Embryonic facial prominence (tissue), 1 donor: ENCODE data around the gene TFAP2B.

Source experiments
- DNase-seq: peaks from one replicate; pipeline ENCODE4 v3.0.0-alpha.2; 2016; ENCODE audit errors: extremely low spot score

Gene TFAP2B

DNA sequence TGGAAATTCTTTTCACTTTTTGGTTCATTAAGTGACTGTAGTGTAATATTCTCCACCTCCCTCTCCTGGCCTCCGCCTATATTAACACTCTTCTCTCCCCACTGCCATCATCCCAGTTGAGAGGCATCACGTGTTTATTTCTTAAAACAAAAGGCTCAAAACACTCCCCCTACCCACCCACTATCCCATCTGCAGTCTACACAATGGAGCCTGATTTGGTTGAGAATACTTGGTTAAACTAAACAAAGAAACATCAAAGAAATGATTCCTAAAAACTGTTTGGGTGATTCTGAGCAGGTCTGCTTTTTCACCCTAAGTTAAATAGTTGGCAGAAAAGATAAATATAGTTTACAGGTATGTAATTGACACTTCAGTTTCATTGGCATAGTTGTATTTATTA lies 5.9 kb downstream of the TFAP2B start:
- no peak for DNase-seq

DNA sequence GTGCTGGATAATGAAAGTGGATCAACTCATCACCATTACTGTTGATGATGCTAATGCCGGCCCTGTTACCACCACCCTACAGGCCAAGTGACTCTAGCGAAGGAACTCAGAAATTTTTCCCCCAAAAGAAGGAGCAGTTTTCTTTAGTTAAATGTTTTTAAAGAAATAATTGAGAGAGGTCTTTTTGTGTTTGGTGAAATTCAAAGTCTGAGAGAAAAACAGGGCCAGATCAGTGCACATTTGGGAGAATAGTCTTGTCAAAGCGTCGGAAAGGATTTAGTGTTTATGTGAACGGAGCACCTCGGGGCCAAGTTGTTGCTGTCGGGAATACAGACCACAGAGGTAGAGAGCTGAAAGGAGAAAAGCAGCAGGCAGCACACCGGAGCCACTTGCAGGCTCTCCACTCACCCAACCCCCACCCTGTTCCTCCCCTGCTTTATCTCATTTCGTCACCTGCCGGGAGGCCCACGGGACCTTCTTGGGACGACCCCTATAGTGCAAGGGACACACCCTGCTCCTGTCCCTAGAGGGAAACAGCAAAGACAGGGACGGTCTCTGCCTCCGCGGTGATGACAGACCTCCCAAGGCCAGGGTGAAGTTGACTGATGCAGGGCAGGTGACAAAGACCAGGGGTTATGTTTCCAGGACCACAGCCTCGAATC lies 6.8 kb downstream of the TFAP2B start:
- DNase-seq = no peak

DNA sequence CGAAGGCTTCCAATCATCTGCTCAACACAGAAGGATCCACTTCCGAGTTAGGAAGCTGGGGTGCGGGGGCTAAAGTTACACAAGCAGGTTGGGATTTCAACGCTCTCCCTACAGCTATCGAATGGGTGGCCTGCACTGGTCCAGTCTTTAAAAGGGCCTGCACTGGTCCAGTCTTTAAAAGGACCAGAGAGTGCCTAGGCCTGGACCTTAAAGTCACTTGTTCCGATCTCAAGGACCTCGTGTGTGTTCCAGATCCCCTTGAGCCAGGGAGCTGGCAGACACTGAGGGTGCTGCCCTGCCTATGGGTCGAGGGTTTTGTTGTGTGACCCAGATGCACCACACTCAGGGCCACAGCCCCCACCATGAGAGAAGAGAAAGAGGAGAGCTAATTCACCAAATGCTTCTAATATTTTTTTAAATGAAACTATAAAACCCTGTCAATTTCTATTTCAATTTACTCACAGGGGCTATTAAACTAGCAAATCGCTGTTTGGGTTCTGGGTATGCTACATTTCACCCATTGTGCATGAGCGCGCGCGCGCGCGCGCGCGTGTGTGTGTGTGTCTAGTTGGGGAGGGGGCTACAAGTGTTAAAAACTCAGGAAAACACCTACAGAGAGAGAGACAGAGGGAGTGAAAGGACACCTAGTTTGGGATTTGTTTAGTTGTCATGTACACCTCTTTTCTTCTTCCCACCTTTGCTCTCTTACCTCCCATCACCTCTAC lies 7.5 kb downstream of the TFAP2B start:
- DNase-seq = no peak

DNA sequence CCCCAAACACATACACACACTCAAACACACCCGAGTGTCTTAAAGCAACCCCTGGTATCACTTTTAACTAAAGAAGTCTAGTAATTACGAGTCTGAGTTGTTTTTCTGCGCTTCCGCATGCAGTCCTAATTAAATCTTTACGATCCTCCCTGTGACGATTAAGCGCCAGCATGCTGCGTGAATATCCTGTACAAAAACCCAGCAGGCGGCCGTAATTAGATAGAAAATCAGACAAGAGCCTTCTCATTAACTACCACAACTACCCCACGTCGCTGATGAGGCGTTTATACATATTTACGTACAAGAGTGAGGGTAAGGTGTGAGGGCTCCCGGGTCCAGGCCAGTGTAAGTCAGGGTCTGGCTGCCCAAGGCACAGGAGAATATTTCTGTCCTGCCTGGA lies 8.1 kb downstream of the TFAP2B start:
- DNase-seq = no peak

DNA sequence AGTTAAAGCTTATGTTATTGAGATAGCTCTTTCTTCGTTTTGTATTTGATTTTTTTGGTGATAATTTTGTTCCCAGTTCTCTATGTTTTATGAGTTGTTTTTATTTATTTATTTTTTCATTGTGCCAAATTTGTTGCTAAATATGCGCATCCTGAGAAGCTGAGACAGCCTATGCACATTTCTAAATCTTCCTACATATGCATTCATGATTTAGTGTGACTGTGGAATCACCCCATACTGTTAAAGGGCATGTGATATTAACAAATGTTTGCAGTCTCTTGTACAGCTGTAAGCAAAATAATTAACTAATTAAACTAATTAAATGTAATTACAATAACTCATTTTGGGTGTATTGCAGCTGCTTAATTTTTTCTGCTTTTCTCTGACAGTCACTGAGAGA lies 10.4 kb downstream of the TFAP2B start:
- DNase-seq = no peak

DNA sequence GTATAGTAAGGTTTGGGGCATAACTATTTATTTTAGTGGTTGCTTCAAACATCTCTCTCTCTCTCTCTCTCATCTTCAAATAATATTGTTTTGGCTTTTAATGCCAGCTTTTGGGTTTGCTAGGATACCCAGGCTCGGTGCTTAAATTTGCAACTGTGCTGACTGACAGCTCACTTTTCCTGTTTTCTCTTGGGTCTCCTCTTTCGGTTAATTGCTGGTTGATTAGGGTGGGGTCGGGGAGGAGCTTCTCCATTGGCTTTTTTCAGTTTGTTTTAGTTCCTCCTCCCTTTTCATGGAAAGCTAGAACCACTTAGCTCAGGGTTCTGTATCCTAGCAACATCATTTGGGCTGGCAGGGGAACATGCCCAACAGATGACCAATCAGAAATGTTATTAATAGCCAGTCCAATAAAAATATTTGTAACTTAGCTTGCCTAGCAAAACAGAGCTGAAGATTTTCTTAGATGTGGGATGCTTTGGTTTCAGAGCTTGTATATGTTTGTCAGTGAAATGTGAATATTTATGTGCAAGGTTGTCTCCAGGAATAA lies 11.3 kb downstream of the TFAP2B start:
- no peak for DNase-seq

DNA sequence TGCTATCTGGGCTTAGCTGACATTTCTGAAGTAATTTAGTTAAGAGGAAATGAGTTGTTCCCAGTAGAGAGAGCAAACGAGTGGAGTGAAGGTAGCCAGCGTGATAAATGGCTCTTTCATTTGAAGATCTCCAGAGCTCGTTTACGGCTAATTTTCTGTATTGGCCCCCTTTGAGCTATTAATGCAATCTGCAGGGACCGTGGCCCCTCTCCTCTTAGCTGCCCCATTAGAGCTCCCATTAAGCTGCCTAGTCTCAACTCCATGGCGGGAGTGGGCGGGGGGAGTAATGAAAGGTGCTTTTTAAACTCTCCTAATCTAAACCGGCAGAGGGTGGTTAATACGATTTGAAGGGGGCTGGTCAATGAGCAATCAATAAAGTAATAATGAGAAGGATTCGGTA lies 12.5 kb downstream of the TFAP2B start:
- no peak for DNase-seq

DNA sequence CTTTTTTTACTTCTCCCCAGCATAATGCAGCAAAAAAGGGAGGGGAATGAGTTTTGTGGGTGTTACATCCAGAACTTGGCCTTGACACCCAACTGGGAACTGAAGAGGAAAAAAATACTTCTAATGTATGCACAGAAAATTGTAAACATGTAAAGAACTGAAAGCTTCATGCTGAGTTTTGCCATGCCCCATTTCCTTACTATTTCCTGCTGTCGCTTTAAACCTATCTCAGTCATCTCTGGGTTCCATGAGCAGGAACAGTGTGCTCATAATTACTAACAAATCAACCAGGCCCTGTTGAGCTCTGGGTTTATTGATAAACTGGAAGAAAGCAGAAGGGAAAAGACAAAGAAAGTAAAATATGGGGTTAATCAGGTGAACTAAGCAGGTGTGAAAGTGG lies 14.2 kb downstream of the TFAP2B start:
- DNase-seq = no peak

DNA sequence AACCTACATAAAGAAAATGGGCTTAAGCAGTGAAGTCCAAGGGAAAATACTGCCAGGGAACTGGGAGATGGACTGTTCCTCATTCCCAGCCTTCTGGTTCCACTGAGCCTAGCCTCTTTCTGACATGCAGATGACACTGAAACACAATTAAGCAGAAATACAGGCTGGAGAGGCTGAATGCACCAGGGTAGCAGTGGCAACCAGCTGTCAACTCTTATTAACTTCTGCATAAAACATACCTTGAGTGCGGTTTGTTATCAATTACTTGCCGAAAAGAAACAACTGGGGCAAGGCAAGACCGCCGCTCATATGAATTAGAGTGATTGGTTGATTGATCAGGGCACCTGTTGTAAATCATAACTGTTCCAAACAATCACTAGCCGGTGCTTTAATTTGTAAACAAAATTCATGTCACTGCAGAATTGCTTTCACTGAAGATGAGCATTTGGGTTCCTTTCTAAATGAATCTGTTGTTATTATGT lies 16.3 kb downstream of the TFAP2B start:
- no peak for DNase-seq

DNA sequence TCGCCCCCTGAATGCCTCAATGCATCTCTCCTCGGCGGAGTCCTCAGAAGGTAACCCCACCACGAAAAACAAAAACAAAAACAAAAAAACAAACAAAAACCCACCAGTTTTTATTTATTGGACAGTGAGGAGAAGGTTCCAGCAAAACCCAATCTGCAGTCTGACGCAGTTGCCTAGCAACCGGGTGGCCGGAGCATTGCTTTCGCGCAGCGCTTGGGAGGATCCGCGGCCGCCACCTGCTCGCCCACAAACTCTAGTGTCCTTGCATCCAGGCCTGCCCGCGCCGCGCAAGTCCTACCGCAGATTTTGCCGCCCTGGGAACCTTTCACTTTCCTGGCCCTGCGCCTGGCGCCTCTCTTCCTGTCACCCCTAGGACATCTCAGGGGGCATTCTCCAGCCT lies 17.6 kb downstream of the TFAP2B start:
- no peak for DNase-seq

DNA sequence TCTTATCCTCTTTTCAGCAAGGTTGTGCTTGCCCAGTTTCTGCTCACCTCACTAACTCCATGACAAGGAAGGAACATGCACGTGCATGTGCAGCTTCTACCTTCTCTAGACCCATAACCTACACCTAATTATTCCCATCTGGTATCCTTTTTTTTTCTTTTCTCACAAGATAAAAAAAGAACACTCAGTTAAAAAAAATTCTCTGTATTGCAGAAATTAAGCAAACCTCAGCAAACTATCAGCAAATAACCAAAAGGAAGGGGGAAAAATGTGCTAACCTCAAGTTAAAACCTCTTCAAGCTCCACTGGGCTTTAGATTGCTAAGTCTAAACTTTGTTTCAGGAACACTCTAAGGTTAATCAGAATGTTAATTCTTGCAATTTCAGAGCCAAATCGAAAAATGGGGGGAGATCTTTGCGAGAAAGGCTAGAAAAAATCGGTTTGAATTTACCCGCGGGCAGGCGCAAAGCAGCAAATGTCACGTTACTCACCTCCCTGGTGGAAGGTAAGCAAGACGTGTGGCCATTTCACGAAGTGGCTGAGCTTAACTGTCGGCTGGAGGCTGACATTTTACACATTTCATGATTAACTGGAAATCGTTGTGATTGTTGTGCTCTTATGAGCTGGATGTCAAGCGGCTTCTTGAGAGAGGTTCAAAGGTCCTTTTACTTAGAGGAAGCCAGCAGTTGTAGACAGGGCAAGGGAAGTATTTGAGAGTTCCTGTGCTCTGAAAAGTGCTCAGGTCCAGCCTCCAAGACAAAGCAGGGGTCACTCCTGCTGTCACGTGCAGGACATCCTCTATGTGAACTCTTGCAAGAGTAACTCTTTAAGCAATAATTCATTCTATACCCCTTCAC lies 19.1 kb downstream of the TFAP2B start:
- no peak for DNase-seq

DNA sequence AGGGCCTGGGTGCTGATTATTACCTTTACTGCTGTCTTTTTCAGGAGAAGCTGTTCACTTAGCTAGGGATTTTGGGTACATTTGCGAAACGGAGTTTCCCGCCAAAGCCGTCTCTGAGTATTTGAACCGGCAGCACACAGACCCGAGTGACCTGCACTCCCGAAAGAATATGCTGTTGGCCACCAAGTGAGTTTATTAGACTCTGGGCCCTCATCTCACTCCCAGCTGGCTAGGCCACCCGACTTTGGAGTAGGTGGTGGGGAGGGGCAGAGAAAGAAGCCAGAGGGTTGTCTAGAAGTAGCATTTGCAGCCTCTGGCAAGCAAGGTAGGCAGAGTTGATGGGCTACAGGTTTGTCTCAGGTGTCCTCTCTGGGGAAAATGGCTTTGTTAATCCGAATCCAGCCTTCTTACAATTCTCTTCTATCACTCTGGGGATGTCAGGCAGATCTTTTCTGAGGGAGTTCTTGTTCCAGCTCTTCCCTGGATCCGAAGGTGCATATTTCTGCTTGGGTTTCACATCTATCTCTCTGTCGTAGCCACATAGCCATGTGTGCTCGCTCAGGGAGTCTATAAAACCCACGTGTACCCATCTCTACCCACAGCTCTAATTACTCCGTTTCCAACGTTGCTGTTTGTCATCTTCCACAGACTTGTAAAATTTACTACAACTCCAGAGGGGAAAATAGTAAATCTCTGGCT lies 21.6 kb downstream of the TFAP2B start:
- no peak for DNase-seq

DNA sequence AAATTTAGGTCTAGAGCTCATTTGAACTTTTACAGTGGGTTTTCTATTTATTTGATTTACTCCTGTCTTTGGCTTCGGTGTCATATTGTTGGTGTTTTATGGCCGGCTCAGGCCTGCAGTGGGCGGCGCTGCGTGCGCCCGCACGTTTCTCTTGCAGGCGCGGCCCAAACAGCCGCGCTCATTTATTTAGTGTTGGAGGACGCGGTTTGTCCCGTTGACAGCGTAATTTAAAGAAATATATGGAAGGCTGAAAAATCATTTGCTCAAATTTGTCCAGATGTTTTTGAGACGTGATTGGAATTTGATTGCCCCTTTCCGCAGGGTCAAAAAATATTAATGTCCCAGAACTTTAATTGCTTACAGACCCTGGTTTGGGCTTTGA lies 22.1 kb downstream of the TFAP2B start:
- DNase-seq = no peak

DNA sequence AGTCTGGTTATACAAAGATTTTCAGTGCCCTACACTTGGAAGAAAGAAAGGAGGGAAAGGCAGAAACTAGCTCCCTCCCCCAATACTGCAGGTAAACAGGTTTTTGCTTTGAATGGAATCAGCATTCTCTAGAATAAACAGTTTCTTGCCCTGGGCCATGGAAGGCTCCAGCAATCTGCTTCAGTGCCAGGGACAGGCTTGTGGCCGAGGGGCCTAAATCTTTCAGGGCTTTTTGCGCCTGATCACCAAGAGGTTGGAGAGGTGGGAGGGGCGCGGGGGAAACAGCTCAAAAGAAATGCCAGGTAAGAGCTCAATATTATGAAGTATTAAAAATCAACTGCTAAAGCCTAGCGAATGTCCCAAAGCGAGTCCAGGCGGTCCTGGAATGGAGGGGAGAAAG lies 23.8 kb downstream of the TFAP2B start:
- no peak for DNase-seq

DNA sequence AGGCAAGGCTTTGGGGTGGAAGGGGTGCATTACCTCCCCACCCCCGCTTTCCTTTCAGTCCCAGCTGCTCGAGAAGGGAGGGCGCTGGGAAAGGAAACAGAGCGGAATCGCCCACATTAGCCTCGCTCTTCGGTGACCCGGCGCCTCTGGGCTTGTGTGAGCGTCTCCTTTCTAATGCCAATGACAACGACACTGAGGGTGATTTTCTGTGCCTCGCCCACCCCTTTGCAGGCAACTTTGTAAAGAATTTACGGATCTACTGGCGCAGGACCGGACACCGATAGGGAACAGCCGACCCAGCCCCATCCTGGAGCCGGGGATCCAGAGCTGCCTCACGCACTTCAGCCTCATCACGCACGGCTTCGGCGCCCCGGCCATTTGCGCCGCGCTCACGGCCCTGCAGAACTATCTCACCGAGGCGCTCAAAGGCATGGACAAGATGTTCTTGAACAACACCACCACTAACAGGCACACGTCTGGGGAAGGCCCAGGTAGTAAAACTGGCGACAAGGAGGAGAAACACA lies 24.3 kb downstream of the TFAP2B start:
- no peak for DNase-seq

DNA sequence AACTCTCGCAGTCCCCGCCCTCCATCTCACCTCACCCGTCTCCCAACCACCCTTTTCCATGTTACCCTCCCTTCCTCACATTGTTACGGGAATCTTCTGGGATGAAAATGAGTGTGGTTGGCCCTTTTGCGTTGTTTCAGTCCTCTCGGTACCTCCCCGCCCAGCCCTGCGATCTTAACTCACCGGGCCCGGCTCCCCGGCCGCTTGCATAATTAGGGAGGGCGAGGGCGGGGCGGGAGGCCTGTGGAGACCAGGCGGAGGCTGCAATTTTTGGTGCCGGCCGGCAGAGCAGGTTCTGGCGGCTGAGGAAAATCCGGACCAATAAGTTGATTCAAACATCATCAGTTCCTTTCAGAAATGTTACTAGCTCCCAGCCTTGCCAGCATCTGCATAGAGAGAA lies 25.2 kb downstream of the TFAP2B start:
- no peak for DNase-seq

DNA sequence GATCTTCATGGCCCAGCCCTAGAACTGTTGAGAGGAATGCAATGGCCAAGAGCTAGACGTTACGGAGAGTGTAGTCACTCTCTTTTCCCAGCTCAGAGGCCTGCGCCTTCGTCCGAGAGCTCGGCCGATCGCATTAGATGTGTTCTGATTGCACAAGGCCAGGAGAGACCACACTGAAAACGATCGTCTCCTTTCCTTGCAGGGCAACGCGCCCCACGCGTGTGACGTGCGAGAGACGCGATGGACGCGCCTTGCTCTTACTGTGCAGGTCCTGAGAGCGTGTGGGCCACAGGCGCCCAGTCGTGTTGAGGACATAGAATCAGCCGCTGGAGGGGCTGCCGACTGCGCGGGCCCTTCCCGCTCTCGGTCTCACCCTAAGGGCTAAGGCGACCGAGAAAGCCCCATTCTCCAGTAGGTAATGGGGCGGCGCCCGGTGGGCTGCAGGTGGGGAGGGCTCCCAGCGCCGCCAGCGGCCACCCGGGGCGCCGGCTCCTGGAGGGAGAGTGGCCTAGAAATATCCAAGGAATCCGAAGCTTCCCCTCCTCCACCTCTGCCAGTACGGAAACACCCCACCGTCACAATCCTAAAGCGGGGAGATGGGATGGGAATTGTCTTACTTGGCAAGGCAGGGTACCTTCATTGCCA lies 26.9 kb downstream of the TFAP2B start:
- DNase-seq = no peak

DNA sequence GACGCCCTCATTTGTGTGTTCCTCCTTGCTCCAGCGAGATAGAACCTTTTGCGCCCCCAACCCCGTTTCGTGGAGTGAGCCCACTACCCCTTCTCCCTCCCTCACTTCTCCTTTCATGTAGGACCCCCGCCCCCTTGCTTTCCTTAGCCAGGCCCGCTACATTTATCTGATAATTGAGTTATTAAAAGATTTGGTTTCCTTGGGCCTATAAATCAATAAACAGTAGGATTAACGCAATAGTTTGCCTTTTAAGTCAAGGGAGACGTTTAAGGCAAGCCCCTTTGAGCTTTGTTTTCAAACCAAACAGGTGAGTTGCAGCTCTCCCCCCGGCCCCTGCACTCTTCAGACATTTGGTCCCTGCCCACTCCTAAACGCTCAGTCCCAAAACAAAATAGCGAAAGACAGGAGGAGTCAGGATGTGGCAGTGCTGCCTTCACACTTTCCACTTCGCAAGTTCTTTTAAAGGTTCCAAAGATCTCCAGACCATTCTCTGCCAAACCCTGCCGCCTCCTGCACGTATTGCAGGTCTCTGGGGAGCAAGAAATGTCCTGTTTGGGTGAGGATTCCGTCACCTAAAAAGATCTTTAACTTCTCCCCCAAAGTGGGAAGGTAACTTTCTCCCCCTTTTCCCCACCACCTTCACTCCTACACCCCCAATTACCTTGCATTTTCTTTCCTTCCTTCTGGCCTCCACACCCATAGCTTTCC lies 27.6 kb downstream of the TFAP2B start:
- DNase-seq = no peak

DNA sequence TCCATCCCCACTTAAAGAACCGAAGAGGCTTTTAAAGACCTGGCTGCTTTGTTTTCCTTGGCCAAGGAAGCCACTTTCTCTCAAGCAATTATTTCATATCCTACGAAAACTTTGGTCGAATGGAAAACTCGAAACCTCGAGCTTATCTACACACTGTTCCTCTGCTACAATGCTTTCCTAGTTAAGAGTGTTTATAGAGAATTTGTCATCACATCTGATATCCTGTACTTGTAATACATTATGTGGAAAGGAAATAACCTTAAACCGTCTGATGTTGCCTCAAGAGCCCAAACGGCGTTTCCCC lies 28.1 kb downstream of the TFAP2B start:
- no peak for DNase-seq

DNA sequence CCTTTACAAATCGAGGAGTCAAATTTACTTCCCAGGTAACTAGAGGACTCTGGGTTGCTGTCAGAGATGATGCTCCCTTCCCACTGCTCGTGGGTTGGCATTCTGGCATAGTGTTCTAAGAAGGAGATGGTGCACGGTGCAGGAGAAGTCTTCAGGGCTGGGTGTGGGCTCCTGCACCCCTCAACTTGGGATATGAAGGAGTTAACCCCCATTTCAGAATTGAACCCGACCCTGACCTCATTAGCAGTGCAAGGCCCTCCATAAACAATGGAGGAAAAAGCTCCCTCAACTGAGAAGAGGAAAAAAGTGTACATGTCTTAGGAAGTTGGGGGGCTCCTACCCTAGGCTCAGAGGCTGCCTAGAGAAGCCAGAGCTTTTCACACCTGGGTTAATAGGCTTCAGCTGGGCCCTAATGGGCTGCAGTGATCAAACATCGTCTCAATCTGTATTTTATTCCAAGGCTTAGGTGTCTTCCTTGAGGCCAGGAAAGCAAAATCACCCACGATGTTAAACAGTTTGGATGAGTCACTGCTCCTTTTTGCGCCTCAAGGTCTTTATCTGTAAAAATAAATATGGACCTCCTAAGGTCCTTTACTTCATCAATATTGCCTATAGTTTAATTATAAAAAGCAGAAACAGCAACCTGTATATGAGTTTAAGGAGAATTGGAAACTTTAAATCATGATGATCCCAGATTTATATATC lies 29.4 kb downstream of the TFAP2B start:
- DNase-seq = no peak
